Suprapubic skin (tissue), 4 donors: Measurements from ENCODE around the gene PRKCE. TPM values are rescaled to one million over a fixed set of nuclear protein-coding genes. Genes with fewer than 3 reads are reported as not detected.

Source experiments
- DNase-seq, 2 donors: peaks; one replicate each; pipeline ENCODE4 v3.0.0-alpha.2; 2019; ENCODE audit warnings: low spot score in 2 of 2
- H3K27ac ChIP-seq: fragments of 200-600 bp; sonication (generic); one replicate; pipeline ENCODE4 v1.5.1; 2019
- H3K27me3 ChIP-seq: fragments of 200-600 bp; sonication (generic); one replicate; pipeline ENCODE4 v1.5.1; 2019
- H3K36me3 ChIP-seq: fragments of 200-600 bp; sonication (generic); one replicate; pipeline ENCODE4 v1.5.1; 2019
- H3K4me1 ChIP-seq: fragments of 200-600 bp; sonication (generic); one replicate; pipeline ENCODE4 v1.5.1; 2019
- H3K4me3 ChIP-seq: fragments of 200-600 bp; sonication (generic); one replicate; pipeline ENCODE4 v1.5.1; 2019; ENCODE audit warnings: mild to moderate bottlenecking
- H3K9me3 ChIP-seq: fragments of 200-600 bp; sonication (generic); one replicate; pipeline ENCODE4 v1.5.1; 2019
- CTCF ChIP-seq, 2 donors: fragments of 200-600 bp in 1 of 2; fragments of 450-650 bp in 1 of 2; sonication (generic) in 1 of 2; IDR thresholded peaks; one replicate each; pipeline ENCODE4 v1.5.1; 2016 to 2019; ENCODE audit warnings: antibody characterized with exemption in 2 of 2, mild to moderate bottlenecking in 1 of 2, moderate library complexity in 1 of 2
- EP300 ChIP-seq: sonication (generic); formaldehyde crosslinking; IDR thresholded peaks from one replicate; pipeline ENCODE4 v1.6.1; 2017; ENCODE audit warnings: antibody characterized with exemption
- POLR2A ChIP-seq, 2 donors: fragments of 450-650 bp; IDR thresholded peaks; one replicate each; pipeline ENCODE4 v1.6.1; 2017; ENCODE audit warnings: antibody characterized with exemption in 2 of 2, mild to moderate bottlenecking in 2 of 2, moderate library complexity in 2 of 2
- POLR2AphosphoS5 ChIP-seq, 3 donors: sonication (generic); formaldehyde crosslinking; IDR thresholded peaks; one replicate each; pipeline ENCODE4 v1.6.1; 2017; ENCODE audit warnings: antibody characterized with exemption in 3 of 3
- WGBS: methylation state at CpG from one replicate; pipeline ENCODE4 v1.1.5; 2018; 5-methylcytosine and 5-hydroxymethylcytosine counted together
- total RNA-seq, 4 donors: library from RNA; depleted of rRNA; stranded (reverse); fragments of >200 nt; gene quantifications; one replicate each; pipeline ENCODE4 v1.1.0, GENCODE V29; 2016

The PRKCE gene
- total RNA-seq, 4 donors from 2014 or later = 7.9 to 18.3 (median 12.5) TPM

GRCh38 chr2:45796500-45796899 lies 145.0 kb downstream of the PRKCE start:
- no peak overlapping the region for H3K4me3 ChIP-seq
- DNase-seq = no peak
- no peaks in the 10 kb centered on the region for H3K9me3 ChIP-seq
- TF ChIP-seq POLR2AphosphoS5 (IDR thresholded peaks at IDR 0.05) (no peak), POLR2A (IDR thresholded peaks at IDR 0.05) (no peak), EP300 (no peak), CTCF (IDR thresholded peaks at IDR 0.05) (no peak)
- H3K36me3 ChIP-seq = no peaks in the 10 kb centered on the region
- H3K27me3 ChIP-seq = no peaks in the 10 kb centered on the region
- peaks cover 3% of the 10 kb centered on the region for H3K4me1 ChIP-seq
- 72% methylated on average over 4 of the region's 4 CpGs for WGBS
- H3K27ac ChIP-seq = no peak overlapping the region

DNA sequence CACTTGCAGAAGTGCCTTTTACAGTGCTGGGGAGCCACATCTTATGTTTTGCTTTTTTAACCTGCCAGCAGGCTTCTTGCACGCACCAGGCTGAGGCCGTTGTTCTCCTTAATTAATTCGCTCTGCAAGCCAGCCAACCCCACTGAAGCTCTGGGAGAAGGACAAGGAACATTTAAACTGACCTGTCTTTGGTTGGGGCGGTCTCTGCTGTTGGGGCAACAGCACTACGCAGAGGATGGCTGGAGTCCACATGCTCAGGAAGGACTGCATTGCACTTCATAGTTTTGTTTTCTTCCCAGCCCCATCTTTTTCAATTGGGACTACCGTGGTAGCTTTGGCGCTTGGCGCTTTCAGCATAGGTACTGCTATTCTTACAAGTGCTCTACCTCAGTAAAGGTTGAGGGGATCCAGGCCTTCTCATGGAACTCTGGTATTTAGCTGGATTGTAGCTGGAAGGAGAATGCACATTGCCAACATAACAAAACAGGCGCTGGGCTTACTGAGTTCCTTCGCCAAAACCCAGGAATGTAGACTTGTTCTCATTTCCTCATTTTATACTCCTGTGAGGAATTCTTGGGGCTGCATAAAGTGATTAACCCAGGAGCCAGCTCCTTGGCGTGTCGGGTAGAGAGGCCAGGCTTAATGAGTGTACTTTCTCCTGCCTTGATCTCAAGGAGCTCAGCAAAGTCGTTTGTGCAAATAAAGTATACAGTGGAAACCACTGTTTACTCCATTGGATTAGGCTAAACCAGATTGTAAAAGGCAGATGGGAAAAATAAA lies 146.2 kb downstream of the PRKCE start:
- H3K9me3 ChIP-seq = no peaks in the 10 kb centered on the region
- H3K27ac ChIP-seq = no peak overlapping the region
- no peak for TF ChIP-seq EP300
- no peak for TF ChIP-seq POLR2AphosphoS5 (IDR thresholded peaks at IDR 0.05)
- TF ChIP-seq CTCF (IDR thresholded peaks at IDR 0.05) = no peak
- TF ChIP-seq POLR2A (IDR thresholded peaks at IDR 0.05) = no peak
- no peaks in the 10 kb centered on the region for H3K27me3 ChIP-seq
- H3K4me3 ChIP-seq = no peak overlapping the region
- no peaks in the 10 kb centered on the region for H3K36me3 ChIP-seq
- 84% methylated on average over 13 of the region's 13 CpGs for WGBS
- peaks cover 3% of the 10 kb centered on the region for H3K4me1 ChIP-seq
- no peak for DNase-seq

GRCh38 chr2:45799679-45800381 lies 148.4 kb downstream of the PRKCE start:
- no peak overlapping the region for H3K4me3 ChIP-seq
- 96% methylated on average over 4 of the region's 5 CpGs for WGBS
- no peaks in the 10 kb centered on the region for H3K9me3 ChIP-seq
- no peak for DNase-seq
- TF ChIP-seq CTCF (IDR thresholded peaks at IDR 0.05) (no peak), POLR2A (IDR thresholded peaks at IDR 0.05) (no peak), POLR2AphosphoS5 (IDR thresholded peaks at IDR 0.05) (no peak), EP300 (no peak)
- peaks cover 3% of the 10 kb centered on the region for H3K4me1 ChIP-seq
- H3K36me3 ChIP-seq = no peaks in the 10 kb centered on the region
- no peaks in the 10 kb centered on the region for H3K27me3 ChIP-seq
- H3K27ac ChIP-seq = no peak overlapping the region

- Histone ChIP-seq H3K27ac (no peak overlapping the region), H3K9me3 (no peaks in the 10 kb centered on the region), H3K4me3 (no peak overlapping the region), H3K4me1 (peaks cover 3% of the 10 kb centered on the region), H3K36me3 (no peaks in the 10 kb centered on the region), H3K27me3 (no peaks in the 10 kb centered on the region)
- 88% methylated on average over 8 of the region's 8 CpGs for WGBS
- TF ChIP-seq CTCF (IDR thresholded peaks at IDR 0.05) (no peak), POLR2AphosphoS5 (IDR thresholded peaks at IDR 0.05) (no peak), EP300 (no peak), POLR2A (IDR thresholded peaks at IDR 0.05) (no peak)
- no peak for DNase-seq
Observed at GRCh38 chr2:45802499-45803138, 151.1 kb downstream of the PRKCE start.
